ENCODE measurements around the gene PFN1. TPM values are rescaled to one million over a fixed set of nuclear protein-coding genes. Genes with fewer than 3 reads are reported as not detected.
A peak's percentile ranks its signal among the peaks of the same experiment; 100 is the strongest.

Gene PFN1
- total RNA-seq, 2 donors from 2014 or later, result 806 to 1,230 TPM

DNA sequence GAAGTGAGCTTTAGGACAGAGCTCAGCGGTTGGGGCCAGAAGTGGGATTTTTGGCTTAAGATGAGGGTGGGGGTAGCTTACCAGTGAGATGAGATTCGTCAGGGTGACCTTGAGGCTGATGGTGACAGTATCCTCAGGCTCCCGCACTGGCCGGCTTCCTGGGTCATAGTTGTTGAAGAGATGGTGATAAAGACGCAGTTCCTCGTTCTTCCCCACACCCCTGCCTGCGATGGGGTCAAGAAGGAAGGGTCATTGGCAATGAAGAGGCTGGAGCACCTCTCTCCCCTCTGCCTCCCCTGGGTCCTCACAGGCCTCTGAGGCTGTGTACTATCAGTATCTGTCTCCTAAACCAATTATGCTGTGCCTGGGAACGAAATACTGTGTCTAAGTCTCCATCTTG, 45.8 kb downstream of the PFN1 start:
- no peaks in the 10 kb centered on the region for H3K27me3 ChIP-seq (replicated peaks; ENCODE audit: insufficient read depth)
- H3K4me3 ChIP-seq, result no peak overlapping the region
- no peaks in the 10 kb centered on the region for H3K36me3 ChIP-seq
- H3K4me1 ChIP-seq (ENCODE audit: control insufficient read depth in 1 of 2, low read depth in 2 of 2), result peaks cover 0 to 16% of the 10 kb centered on the region in 2 donors
- H3K9me3 ChIP-seq, result no peaks in the 10 kb centered on the region
- ATAC-seq (ENCODE audit: insufficient number of reproducible peaks, low FRiP score, low read depth) (no peak), DNase-seq (ENCODE audit: low spot score) (no peak)
- TF ChIP-seq, protein P1, sequence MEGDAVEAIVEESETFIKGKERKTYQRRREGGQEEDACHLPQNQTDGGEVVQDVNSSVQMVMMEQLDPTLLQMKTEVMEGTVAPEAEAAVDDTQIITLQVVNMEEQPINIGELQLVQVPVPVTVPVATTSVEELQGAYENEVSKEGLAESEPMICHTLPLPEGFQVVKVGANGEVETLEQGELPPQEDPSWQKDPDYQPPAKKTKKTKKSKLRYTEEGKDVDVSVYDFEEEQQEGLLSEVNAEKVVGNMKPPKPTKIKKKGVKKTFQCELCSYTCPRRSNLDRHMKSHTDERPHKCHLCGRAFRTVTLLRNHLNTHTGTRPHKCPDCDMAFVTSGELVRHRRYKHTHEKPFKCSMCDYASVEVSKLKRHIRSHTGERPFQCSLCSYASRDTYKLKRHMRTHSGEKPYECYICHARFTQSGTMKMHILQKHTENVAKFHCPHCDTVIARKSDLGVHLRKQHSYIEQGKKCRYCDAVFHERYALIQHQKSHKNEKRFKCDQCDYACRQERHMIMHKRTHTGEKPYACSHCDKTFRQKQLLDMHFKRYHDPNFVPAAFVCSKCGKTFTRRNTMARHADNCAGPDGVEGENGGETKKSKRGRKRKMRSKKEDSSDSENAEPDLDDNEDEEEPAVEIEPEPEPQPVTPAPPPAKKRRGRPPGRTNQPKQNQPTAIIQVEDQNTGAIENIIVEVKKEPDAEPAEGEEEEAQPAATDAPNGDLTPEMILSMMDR (IDR thresholded peaks at IDR 0.05), result no peak
- no peak overlapping the region for H3K27ac ChIP-seq

DNA sequence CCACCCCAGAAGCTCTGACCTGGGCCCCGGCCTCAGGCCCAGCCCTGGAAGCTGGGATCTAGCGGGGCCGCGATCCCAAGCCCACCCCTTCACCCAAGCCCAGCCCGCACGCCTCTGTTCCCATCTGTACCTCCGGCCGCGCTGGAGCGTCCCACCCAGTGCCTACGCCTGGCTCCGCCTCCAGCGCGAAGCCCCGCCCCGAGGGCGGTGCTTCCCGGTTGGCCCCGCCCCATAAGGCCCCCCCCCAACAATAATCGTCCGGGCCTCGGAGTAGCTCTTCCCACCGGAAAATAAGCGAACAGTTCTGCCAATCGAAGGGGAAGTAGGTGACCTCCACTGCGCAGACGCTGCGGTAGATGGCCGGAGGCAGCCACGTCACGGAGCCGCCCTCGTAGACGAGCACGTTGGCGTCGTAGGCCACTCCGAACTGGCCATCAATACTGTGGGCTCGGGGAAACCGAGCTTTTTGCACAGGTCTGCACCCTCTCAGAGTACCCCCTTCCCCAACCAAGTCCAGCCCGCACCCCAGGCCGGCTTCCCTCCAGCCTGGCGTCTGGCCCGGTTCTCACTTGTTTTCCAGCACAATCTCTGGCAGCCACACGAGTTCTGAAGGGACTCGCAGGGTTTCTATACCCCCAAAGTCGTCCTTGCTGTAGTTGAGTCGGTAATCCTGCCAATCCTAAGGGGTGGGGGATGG, 46.5 kb downstream of the PFN1 start:
- no peak for ATAC-seq (ENCODE audit: insufficient number of reproducible peaks, low FRiP score, low read depth)
- no peak for DNase-seq (ENCODE audit: low spot score)
- no peak overlapping the region for H3K27ac ChIP-seq
- TF ChIP-seq, protein P1 (IDR thresholded peaks at IDR 0.05), result no peak
- no peaks in the 10 kb centered on the region for H3K27me3 ChIP-seq (replicated peaks; ENCODE audit: insufficient read depth)
- no peaks in the 10 kb centered on the region for H3K9me3 ChIP-seq
- no peak overlapping the region for H3K4me3 ChIP-seq
- peaks cover 0 to 16% of the 10 kb centered on the region in 2 donors for H3K4me1 ChIP-seq (ENCODE audit: control insufficient read depth in 1 of 2, low read depth in 2 of 2)
- H3K36me3 ChIP-seq, result no peaks in the 10 kb centered on the region

DNA sequence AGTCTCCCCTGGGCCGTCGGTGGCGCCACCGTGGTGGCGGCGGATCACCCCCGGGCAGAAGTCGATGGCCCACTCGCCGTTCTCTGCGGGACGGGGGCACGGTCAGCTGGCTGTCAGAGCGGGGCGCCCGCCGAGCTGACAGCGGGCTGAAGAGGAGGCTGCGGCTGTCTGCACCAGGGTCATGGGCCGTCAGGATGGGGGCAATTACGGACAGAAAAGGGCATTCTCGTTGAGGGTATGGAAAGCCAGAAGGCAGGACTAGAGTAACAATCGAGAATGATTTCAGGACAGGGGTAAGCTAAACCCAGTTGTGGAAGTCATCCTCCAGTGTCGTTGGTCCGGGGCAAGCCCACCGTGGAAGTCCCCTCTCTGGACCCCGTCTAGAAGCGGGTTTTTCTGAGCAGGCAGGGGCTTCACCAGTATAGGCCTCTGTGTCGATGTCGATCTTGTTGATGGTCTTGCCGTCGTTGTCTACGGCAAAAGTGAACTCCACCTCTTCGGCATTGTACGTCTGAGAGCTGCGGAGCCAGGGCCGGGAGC, 47.2 kb downstream of the PFN1 start:
- Histone ChIP-seq H3K36me3 (peaks cover 6% of the 10 kb centered on the region), H3K27me3 (replicated peaks; ENCODE audit: insufficient read depth) (no peaks in the 10 kb centered on the region), H3K4me1 (ENCODE audit: control insufficient read depth in 1 of 2, low read depth in 2 of 2) (peaks cover 0 to 16% of the 10 kb centered on the region in 2 donors), H3K4me3 (peak overlapping the region; percentile 74), H3K9me3 (no peaks in the 10 kb centered on the region), H3K27ac (no peak overlapping the region)
- TF ChIP-seq, protein P1 (IDR thresholded peaks at IDR 0.05), result no peak
- no peak for DNase-seq (ENCODE audit: low spot score)
- no peak for ATAC-seq (ENCODE audit: insufficient number of reproducible peaks, low FRiP score, low read depth)

DNA sequence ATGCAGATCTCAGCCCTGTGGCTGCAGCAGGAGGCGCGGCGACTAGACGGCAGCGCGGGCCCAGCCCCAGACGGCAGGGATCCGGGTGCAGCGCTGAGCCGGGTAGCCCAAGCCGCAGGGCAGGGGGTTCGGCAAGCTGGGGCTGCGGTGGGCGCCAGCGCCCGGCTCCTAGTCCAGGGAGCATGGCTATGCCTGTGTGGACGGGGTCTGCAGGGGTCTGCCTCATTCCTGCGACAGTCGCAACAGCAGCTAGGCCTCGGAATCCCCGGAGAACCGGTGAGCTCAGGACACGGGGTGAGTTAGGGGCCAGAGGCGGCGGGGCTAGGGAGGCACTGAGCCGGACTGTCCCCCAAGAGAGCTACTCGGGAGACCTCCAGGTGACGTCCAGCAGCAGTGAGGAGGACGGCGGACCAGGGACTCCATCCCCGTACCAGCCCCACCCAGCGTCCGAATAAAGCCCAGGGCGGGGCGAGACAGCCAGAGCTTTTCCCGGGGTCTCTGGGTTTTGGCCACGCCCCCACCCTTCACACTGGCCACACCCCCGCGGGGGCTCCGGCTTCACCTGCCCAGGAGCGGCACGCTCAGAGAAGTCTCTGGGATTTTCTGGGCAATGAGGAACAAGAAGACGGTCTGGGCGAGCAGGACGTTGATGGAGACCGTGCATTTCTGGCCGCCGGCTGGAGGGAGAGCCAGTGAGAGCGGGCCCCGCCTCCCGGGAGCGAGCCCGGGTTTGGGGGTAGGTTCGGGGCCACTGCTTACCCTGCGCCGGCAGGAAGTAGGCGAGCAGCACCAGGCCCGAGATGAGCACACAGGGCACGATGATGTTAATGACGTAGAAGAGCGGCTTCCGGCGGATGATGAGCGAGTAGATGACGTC, 47.9 kb downstream of the PFN1 start:
- DNase-seq (ENCODE audit: low spot score) (no peak), ATAC-seq (ENCODE audit: insufficient number of reproducible peaks, low FRiP score, low read depth) (no peak)
- Histone ChIP-seq H3K36me3 (peaks cover 9% of the 10 kb centered on the region), H3K4me1 (ENCODE audit: control insufficient read depth in 1 of 2, low read depth in 2 of 2) (peaks cover 0 to 16% of the 10 kb centered on the region in 2 donors), H3K4me3 (peak overlapping the region; percentile 74), H3K27me3 (replicated peaks; ENCODE audit: insufficient read depth) (no peaks in the 10 kb centered on the region), H3K9me3 (no peaks in the 10 kb centered on the region), H3K27ac (no peak overlapping the region)
- TF ChIP-seq, protein P1 (IDR thresholded peaks at IDR 0.05), result no peak

Data from thoracic aorta (tissue), 2 donors.